HepG2 (cell line): Measurements from ENCODE around the gene GNG2. TPM values are rescaled to one million over a fixed set of nuclear protein-coding genes. Genes with fewer than 3 reads are reported as not detected.

Source experiments
- ATAC-seq: fragments of 200-7000 bp; cut with Tn5 transposase; 3 replicates; pipeline ENCODE4 v1.9.1; 2020; ENCODE audit warnings: mild to moderate bottlenecking, moderate library complexity
- BruUV-seq: library from RNA; stranded (reverse); fragments of 400-500 nt; replicated peaks from 2 replicates; lab custom pipeline; 2021; lab: Mats Ljungman, UMichigan
- CTCF ChIA-PET: fragments of 300-600 bp; formaldehyde crosslinking; extraction: SDS; loops from one replicate; lab custom pipeline; 2021; ENCODE audit warnings: low total read pairs, inconsistent platforms, low intra/inter-chr PET ratio; lab: Yijun Ruan, JAX
- POLR2A ChIA-PET: fragments of 350-600 bp; sonication (Branson Sonifier 250); formaldehyde crosslinking; loops from one replicate; lab custom pipeline; 2020; ENCODE audit warnings: antibody characterized with exemption, inconsistent platforms; lab: Yijun Ruan, JAX
- DNase-seq: peaks from one replicate; pipeline ENCODE4 v3.0.0-alpha.2; 2015; ENCODE audit warnings: low spot score
- FAIRE-seq: peaks from 3 replicates; lab custom pipeline; 2011; peaks lifted over from hg19 to GRCh38; lab: Jason Lieb, UNC
- H2AFZ ChIP-seq: one replicate; pipeline ENCODE4 v1.6.1; 2011; ENCODE audit warnings: low read length, inconsistent platforms
- H3K27ac ChIP-seq: fragments of 300-600 bp; 3 replicates; pipeline ENCODE4 v1.8.0; 2011; ENCODE audit warnings: mixed run types, mild to moderate bottlenecking, mixed read lengths, low read length, inconsistent platforms; ENCODE audit not compliant: insufficient read depth; ENCODE audit errors: extremely low read length
- H3K27me3 ChIP-seq, 2 experiments: fragments of 200-600 bp in 1 of 2; 2 replicates in 1 of 2; 3 replicates in 1 of 2; pipeline versions ENCODE4 v1.6.0 to v1.8.0; 2011; ENCODE audit warnings: low read length in 2 of 2, mild to moderate bottlenecking in 2 of 2, moderate library complexity in 2 of 2, inconsistent platforms in 1 of 2; ENCODE audit not compliant: insufficient read depth in 2 of 2, control insufficient read depth in 1 of 2
- H3K36me3 ChIP-seq, 2 experiments: fragments of 200-600 bp in 1 of 2; replicated peaks in 1 of 2; 2 replicates in 1 of 2; 3 replicates in 1 of 2; pipeline versions ENCODE4 v1.5.1 to v1.8.0; 2011; ENCODE audit warnings: low read length in 2 of 2, inconsistent platforms in 1 of 2; ENCODE audit not compliant: insufficient read depth in 2 of 2, control insufficient read depth in 1 of 2
- H3K4me1 ChIP-seq: 2 replicates; pipeline ENCODE4 v1.5.1; 2012; ENCODE audit warnings: low read length, inconsistent platforms; ENCODE audit not compliant: insufficient read depth
- H3K4me2 ChIP-seq: 2 replicates; pipeline ENCODE4 v1.6.0; 2011; ENCODE audit warnings: low read depth, low read length, inconsistent platforms
- H3K4me3 ChIP-seq, 3 experiments: fragments of 200-600 bp in 1 of 3; sonication (generic), shearing (Covaris generic) in 1 of 3; replicated peaks in 1 of 3; 2 replicates each; pipeline ENCODE4 v1.5.1; 2011 to 2016; ENCODE audit warnings: low read length in 3 of 3, inconsistent platforms in 2 of 3, low read depth in 2 of 3, mild to moderate bottlenecking in 2 of 3, control low read depth in 1 of 3, mixed read lengths in 1 of 3; ENCODE audit not compliant: insufficient read depth in 1 of 3
- H3K79me2 ChIP-seq: one replicate; pipeline ENCODE4 v1.6.1; 2011; ENCODE audit warnings: low read length, inconsistent platforms; ENCODE audit not compliant: insufficient read depth
- H3K9ac ChIP-seq: 2 replicates; pipeline ENCODE4 v1.6.0; 2011; ENCODE audit warnings: mild to moderate bottlenecking, low read depth, low read length, inconsistent platforms; ENCODE audit not compliant: insufficient read depth
- H3K9me3 ChIP-seq: 2 replicates; pipeline ENCODE4 v1.5.1; 2012; ENCODE audit warnings: mild to moderate bottlenecking, low read length
- H4K20me1 ChIP-seq: 2 replicates; pipeline ENCODE4 v1.6.0; 2011; ENCODE audit warnings: inconsistent platforms, mild to moderate bottlenecking, low read length, moderate library complexity; ENCODE audit not compliant: insufficient read depth
- ARNT2 ChIP-seq: sonication (generic); formaldehyde crosslinking; IDR thresholded peaks from 2 replicates; pipeline ENCODE4 v1.8.0; 2022; ENCODE audit warnings: mild to moderate bottlenecking, low read depth, missing genetic modification reagents, moderate library complexity
- BCL6 ChIP-seq: IDR thresholded peaks from 2 replicates; pipeline ENCODE4 v1.6.1; 2016; ENCODE audit warnings: missing genetic modification reagents, missing compliant biosample characterization
- GTF2F1 ChIP-seq: fragments of 150-350 bp; IDR thresholded peaks from 2 replicates; pipeline ENCODE4 v1.6.1; 2014; ENCODE audit warnings: low read length
- HNRNPLL ChIP-seq: fragments of 200-400 bp; formaldehyde crosslinking; IDR thresholded peaks from 2 replicates; pipeline ENCODE4 v1.6.1; 2017; ENCODE audit warnings: mild to moderate bottlenecking, low read depth, low read length; ENCODE audit not compliant: poor library complexity, severe bottlenecking
- LBX2 ChIP-seq: sonication (generic); formaldehyde crosslinking; IDR thresholded peaks from 2 replicates; pipeline ENCODE4 v1.5.0; 2020; ENCODE audit warnings: missing genetic modification reagents, mild to moderate bottlenecking, borderline replicate concordance
- MXD4 ChIP-seq: IDR thresholded peaks from 2 replicates; pipeline ENCODE4 v1.6.1; 2016; ENCODE audit warnings: mild to moderate bottlenecking, missing biosample characterization, missing genetic modification reagents
- NFYC ChIP-seq: IDR thresholded peaks from 2 replicates; pipeline ENCODE4 v1.6.1; 2016; ENCODE audit warnings: missing genetic modification reagents, missing compliant biosample characterization
- PBX2 ChIP-seq: IDR thresholded peaks from 2 replicates; pipeline ENCODE4 v1.6.1; 2016; ENCODE audit warnings: control low read depth
- SNAPC5 ChIP-seq: sonication (generic); formaldehyde crosslinking; IDR thresholded peaks from 2 replicates; pipeline ENCODE4 v1.8.1; 2023; ENCODE audit warnings: mild to moderate bottlenecking, missing genetic modification reagents, borderline replicate concordance
- TEAD2 ChIP-seq: sonication (generic); formaldehyde crosslinking; IDR thresholded peaks from 2 replicates; pipeline ENCODE4 v1.9.0; 2021; ENCODE audit warnings: missing genetic modification reagents
- YY1 ChIP-seq: IDR thresholded peaks from 2 replicates; pipeline ENCODE4 v1.6.1; 2011; ENCODE audit warnings: low read length, low read depth, moderate library complexity, mild to moderate bottlenecking; ENCODE audit not compliant: insufficient read depth, insufficient replicate concordance
- ZFP90 ChIP-seq: sonication (generic); formaldehyde crosslinking; IDR thresholded peaks from 2 replicates; pipeline ENCODE4 v1.8.0; 2022; ENCODE audit warnings: missing genetic modification reagents, mild to moderate bottlenecking, inconsistent platforms, borderline replicate concordance
- ZMAT3 ChIP-seq: sonication (generic); formaldehyde crosslinking; conservative IDR thresholded peaks from 2 replicates; pipeline ENCODE4 v1.7.0; 2021; ENCODE audit warnings: missing genetic modification reagents
- ZNF292 ChIP-seq: sonication (generic); formaldehyde crosslinking; IDR thresholded peaks from 2 replicates; pipeline ENCODE4 v1.8.1; 2022; ENCODE audit warnings: mild to moderate bottlenecking, low read depth, missing genetic modification reagents, borderline replicate concordance
- ZNF570 ChIP-seq: sonication (generic); formaldehyde crosslinking; IDR thresholded peaks from 2 replicates; pipeline ENCODE4 v1.4.0; 2020; ENCODE audit warnings: mild to moderate bottlenecking, missing genetic modification reagents, borderline replicate concordance
- ZNF839 ChIP-seq: sonication (generic); formaldehyde crosslinking; IDR thresholded peaks from 2 replicates; pipeline ENCODE4 v1.4.0; 2020; ENCODE audit warnings: missing genetic modification reagents, mild to moderate bottlenecking, borderline replicate concordance
- whole genome bisulfite sequencing: methylation state at CpG from one replicate; pipeline ENCODE4 v1.1.6; 2017; ENCODE audit warnings: low lambda C conversion rate; 5-methylcytosine and 5-hydroxymethylcytosine counted together
- in situ Hi-C: cut with HindIII; loops from 2 replicates; pipeline ENCODE4 v1.10.0; 2017; ENCODE audit warnings: low pct_unique_long_range_greater_than_20kb; ENCODE audit not compliant: extremely low pct_ligation_motif_present
- intact Hi-C: fragments of 100-400 bp; cut with micrococcal nuclease; formaldehyde crosslinking; loops from one replicate; pipeline ENCODE4 v1.10.0; 2022; ENCODE audit not compliant: unreplicated experiment
- polyA plus RNA-seq, 8 experiments: library from polyadenylated mRNA; depleted of rRNA in 3 of 8; stranded (reverse) in 7 of 8; unstranded in 1 of 8; fragments of >200 nt; fragmentation: Illumina TruSeq in 4 of 8; extraction: Trizol in 4 of 8; gene quantifications; 2 replicates each; pipeline versions ENCODE4 v1.2.1 to v1.2.3, GENCODE V29; 2011 to 2016; ENCODE audit warnings: low read depth in 4 of 8, missing spikeins in 1 of 8, mixed read lengths in 1 of 8; ENCODE audit not compliant: insufficient read depth in 1 of 8
- total RNA-seq, 5 experiments: library from RNA; depleted of rRNA; stranded (reverse); fragments of >200 nt; fragmentation: Illumina TruSeq; extraction: Trizol; gene quantifications; 2 replicates each; pipeline ENCODE4 v1.2.3, GENCODE V29; 2016; ENCODE audit warnings: low read depth in 1 of 5

The GNG2 gene
- total and polyA plus RNA-seq, 2 of the 13 experiments (the other 11 are each of a cell fraction or from before 2014, with no cell fraction given) = not detected

GRCh38 chr14:51822499-51822898 is 37.9 kb upstream of the GNG2 start:
- no peak overlapping the region for H3K27ac ChIP-seq
- H3K4me2 ChIP-seq = no peak overlapping the region
- TF ChIP-seq ZFP90 (CRISPR knock-in tag) = no peak
- TF ChIP-seq BCL6 (CRISPR knock-in tag) = no peak
- TF ChIP-seq NFYC (CRISPR knock-in tag) = no peak
- no peak for TF ChIP-seq MXD4 (CRISPR knock-in tag)
- TF ChIP-seq ZNF570 (CRISPR knock-in tag) = no peak
- no peak for TF ChIP-seq ARNT2
- no peak for TF ChIP-seq LBX2 (CRISPR knock-in tag)
- no peak for TF ChIP-seq ZNF839 (CRISPR knock-in tag)
- TF ChIP-seq PBX2 (CRISPR knock-in tag) = no peak
- no peak for TF ChIP-seq ZMAT3 (CRISPR knock-in tag)
- no peak for TF ChIP-seq YY1
- TF ChIP-seq GTF2F1 = no peak
- TF ChIP-seq HNRNPLL = no peak
- no peak for TF ChIP-seq SNAPC5
- TF ChIP-seq ZNF292 (CRISPR knock-in tag) = no peak
- TF ChIP-seq TEAD2 (CRISPR knock-in tag) = no peak
- no peaks in the 10 kb centered on the region for H3K36me3 ChIP-seq
- BruUV-seq = no TSS peak
- no peaks in the 10 kb centered on the region for H3K79me2 ChIP-seq
- FAIRE-seq = no peak
- no peaks in the 10 kb centered on the region for H4K20me1 ChIP-seq
- ATAC-seq = no peak
- CTCF ChIA-PET = no interaction called here
- intact Hi-C loops (no loop called here), in situ Hi-C loops (no loop called here)
- POLR2A ChIA-PET = no interaction called here
- no peaks in the 10 kb centered on the region for H3K9me3 ChIP-seq
- WGBS = 0% methylated on average over 2 of the region's 2 CpGs
- no peaks in the 10 kb centered on the region; a peak in 1 of 5 replicates for H3K27me3 ChIP-seq
- no peak overlapping the region for H3K9ac ChIP-seq
- no peak for DNase-seq
- no peaks in the 10 kb centered on the region for H3K4me1 ChIP-seq
- no peak overlapping the region for H2AFZ ChIP-seq
- H3K4me3 ChIP-seq = no peak overlapping the region
